HG02943 (cell line): ENCODE data around the gene NSG2.

Experiments
- ATAC-seq: cut with Tn5 transposase; IDR thresholded peaks from one replicate; pipeline ENCODE4 v1.9.1; 2021; ENCODE audit warnings: mild to moderate bottlenecking, low read depth, moderate library complexity; ENCODE audit not compliant: unreplicated experiment

The NSG2 gene

GRCh38 chr5:174058433-174059122 lies 13.1 kb downstream of the NSG2 start:
- no peak for ATAC-seq

GRCh38 chr5:174059247-174059646 lies 13.7 kb downstream of the NSG2 start:
- ATAC-seq = no peak

- ATAC-seq = no peak
Measured at GRCh38 chr5:174063082-174063756, 17.7 kb downstream of the NSG2 start.

GRCh38 chr5:174064171-174064570 lies 18.7 kb downstream of the NSG2 start:
- ATAC-seq = no peak

GRCh38 chr5:174065528-174066197 lies 20.2 kb downstream of the NSG2 start:
- ATAC-seq = no peak

- no peak for ATAC-seq
Measured at GRCh38 chr5:174067499-174067898, 22.0 kb downstream of the NSG2 start.

GRCh38 chr5:174071484-174071883 lies 26.0 kb downstream of the NSG2 start:
- no peak for ATAC-seq

- ATAC-seq = no peak
Measured at GRCh38 chr5:174073122-174073660, 27.7 kb downstream of the NSG2 start.

- no peak for ATAC-seq
Measured at GRCh38 chr5:174074369-174074768, 28.9 kb downstream of the NSG2 start.

GRCh38 chr5:174078416-174078815 lies 32.9 kb downstream of the NSG2 start:
- ATAC-seq = no peak

GRCh38 chr5:174082286-174082685 lies 36.8 kb downstream of the NSG2 start:
- no peak for ATAC-seq

GRCh38 chr5:174083056-174083827 lies 37.7 kb downstream of the NSG2 start:
- ATAC-seq = no peak

GRCh38 chr5:174084691-174085154 lies 39.2 kb downstream of the NSG2 start:
- no peak for ATAC-seq

GRCh38 chr5:174086751-174087150 lies 41.2 kb downstream of the NSG2 start:
- no peak for ATAC-seq

GRCh38 chr5:174087783-174088182 lies 42.3 kb downstream of the NSG2 start:
- no peak for ATAC-seq

GRCh38 chr5:174090129-174090528 lies 44.6 kb downstream of the NSG2 start:
- no peak for ATAC-seq

GRCh38 chr5:174093123-174093522 lies 47.6 kb downstream of the NSG2 start:
- no peak for ATAC-seq

GRCh38 chr5:174094857-174095606 lies 49.5 kb downstream of the NSG2 start:
- ATAC-seq = no peak

- no peak for ATAC-seq
Measured at GRCh38 chr5:174096619-174097018, 51.1 kb downstream of the NSG2 start.
